ENCODE results near the gene ARPC2.
A peak's percentile ranks its signal among the peaks of the same experiment; 100 is the strongest.

ARPC2 gene

DNA sequence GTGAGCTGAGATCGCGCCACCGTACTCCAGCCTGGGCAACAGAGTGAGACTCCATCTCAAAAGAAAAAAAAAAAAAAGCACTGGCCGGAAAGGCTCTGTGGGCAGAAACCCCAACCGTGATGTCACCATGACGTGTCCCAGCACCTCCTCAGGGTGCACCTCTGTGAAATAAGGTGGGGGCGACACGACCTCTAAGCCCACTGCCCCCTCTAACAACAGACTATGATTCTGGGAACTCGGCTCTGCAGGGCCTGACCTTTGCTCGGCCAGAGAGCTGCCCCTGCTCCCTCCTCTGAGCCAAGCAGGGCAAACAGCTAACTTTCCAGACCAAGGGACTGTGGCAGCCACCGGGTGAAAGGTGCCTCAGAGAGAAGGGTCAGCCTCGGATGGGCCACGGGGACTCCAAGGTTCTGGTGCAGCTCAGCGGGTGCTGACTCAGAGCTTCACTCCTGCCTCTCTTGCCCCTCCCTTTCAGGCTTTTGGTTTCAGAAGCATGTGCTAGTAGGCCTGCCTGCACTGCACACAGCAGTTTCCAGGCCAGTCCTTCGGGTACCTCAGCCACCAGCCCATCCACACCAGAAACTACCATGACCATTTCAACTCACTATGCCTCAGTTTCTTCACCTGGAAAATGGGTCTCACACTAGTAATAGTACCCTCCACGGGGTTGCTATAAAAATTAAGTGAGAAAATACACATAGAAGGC, 67.3 kb downstream of the ARPC2 start:
- DNase-seq (ENCODE audit: extremely low spot score) = no peak
- TF ChIP-seq SP1 (IDR thresholded peaks at IDR 0.05) (no peak), FOXA1 (IDR thresholded peaks at IDR 0.05) (no peak), FOXK2 (IDR thresholded peaks at IDR 0.05) (no peak), HDGF (IDR thresholded peaks at IDR 0.05; ENCODE audit: borderline replicate concordance) (no peak), FOXM1 (IDR thresholded peaks at IDR 0.05; ENCODE audit: borderline replicate concordance) (no peak), ZNF384 (IDR thresholded peaks at IDR 0.05) (no peak), BHLHE40 (IDR thresholded peaks at IDR 0.05; ENCODE audit: borderline replicate concordance) (no peak), TARDBP (IDR thresholded peaks at IDR 0.05) (no peak)
- TF ChIP-seq, protein P1, sequence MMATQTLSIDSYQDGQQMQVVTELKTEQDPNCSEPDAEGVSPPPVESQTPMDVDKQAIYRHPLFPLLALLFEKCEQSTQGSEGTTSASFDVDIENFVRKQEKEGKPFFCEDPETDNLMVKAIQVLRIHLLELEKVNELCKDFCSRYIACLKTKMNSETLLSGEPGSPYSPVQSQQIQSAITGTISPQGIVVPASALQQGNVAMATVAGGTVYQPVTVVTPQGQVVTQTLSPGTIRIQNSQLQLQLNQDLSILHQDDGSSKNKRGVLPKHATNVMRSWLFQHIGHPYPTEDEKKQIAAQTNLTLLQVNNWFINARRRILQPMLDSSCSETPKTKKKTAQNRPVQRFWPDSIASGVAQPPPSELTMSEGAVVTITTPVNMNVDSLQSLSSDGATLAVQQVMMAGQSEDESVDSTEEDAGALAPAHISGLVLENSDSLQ (IDR thresholded peaks at IDR 0.05) = no peak
- ChIA-PET POLR2A (no interaction called here), CTCF (no interaction called here)

DNA sequence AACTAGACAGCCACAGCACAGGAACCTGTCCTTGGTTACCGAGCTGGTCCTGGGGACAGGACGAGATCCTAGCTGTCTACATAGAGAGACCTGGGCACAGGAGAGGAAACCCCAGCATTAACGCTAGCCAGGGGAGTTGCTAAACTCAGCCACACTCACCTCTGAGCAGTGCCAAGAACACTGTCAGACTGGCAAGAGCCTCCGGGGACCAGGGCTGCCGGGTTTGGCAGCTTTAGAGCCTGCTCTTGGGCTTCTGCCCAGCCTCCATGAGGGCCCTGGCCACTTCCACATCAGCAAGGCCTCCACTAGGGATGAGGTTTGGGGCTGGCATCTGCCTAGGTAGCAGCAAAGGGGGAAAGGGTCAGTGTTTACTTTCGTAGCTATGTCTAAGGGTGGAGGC, 68.6 kb downstream of the ARPC2 start:
- no peak for TF ChIP-seq ZNF384 (IDR thresholded peaks at IDR 0.05)
- TF ChIP-seq FOXM1 (IDR thresholded peaks at IDR 0.05; ENCODE audit: borderline replicate concordance) = no peak
- TF ChIP-seq HDGF (IDR thresholded peaks at IDR 0.05; ENCODE audit: borderline replicate concordance) = no peak
- TF ChIP-seq SP1 (IDR thresholded peaks at IDR 0.05) = no peak
- no peak for TF ChIP-seq ARNT (IDR thresholded peaks at IDR 0.05)
- no peak for TF ChIP-seq FOXK2 (IDR thresholded peaks at IDR 0.05)
- TF ChIP-seq CTBP1 (IDR thresholded peaks at IDR 0.05; ENCODE audit: borderline replicate concordance) = no peak
- no peak for TF ChIP-seq L3MBTL2 (conservative IDR thresholded peaks at IDR 0.05)
- TF ChIP-seq ELF4 (IDR thresholded peaks at IDR 0.05) = no peak
- no peak for TF ChIP-seq LEF1 (IDR thresholded peaks at IDR 0.05; ENCODE audit: borderline replicate concordance)
- TF ChIP-seq TARDBP (IDR thresholded peaks at IDR 0.05) = no peak
- TF ChIP-seq, protein P1 (IDR thresholded peaks at IDR 0.05) = no peak
- TF ChIP-seq BHLHE40 (IDR thresholded peaks at IDR 0.05; ENCODE audit: borderline replicate concordance) = no peak
- no peak for TF ChIP-seq FOXA1 (IDR thresholded peaks at IDR 0.05)
- TF ChIP-seq NFRKB (IDR thresholded peaks at IDR 0.05) = no peak
- ChIA-PET POLR2A (interaction anchor here (1.4 to 2.8 kb wide), 3 partner anchors 11 to 15 kb away, joined by 4 to 22 read pairs (median 11); partner anchors contain the start of genes AAMP and PNKD), CTCF (interaction anchor here (2.7 kb wide), 1 partner anchor 13 kb away, joined by 23 read pairs; no protein-coding TSS in a partner anchor)
- no peak for DNase-seq (ENCODE audit: extremely low spot score)

DNA sequence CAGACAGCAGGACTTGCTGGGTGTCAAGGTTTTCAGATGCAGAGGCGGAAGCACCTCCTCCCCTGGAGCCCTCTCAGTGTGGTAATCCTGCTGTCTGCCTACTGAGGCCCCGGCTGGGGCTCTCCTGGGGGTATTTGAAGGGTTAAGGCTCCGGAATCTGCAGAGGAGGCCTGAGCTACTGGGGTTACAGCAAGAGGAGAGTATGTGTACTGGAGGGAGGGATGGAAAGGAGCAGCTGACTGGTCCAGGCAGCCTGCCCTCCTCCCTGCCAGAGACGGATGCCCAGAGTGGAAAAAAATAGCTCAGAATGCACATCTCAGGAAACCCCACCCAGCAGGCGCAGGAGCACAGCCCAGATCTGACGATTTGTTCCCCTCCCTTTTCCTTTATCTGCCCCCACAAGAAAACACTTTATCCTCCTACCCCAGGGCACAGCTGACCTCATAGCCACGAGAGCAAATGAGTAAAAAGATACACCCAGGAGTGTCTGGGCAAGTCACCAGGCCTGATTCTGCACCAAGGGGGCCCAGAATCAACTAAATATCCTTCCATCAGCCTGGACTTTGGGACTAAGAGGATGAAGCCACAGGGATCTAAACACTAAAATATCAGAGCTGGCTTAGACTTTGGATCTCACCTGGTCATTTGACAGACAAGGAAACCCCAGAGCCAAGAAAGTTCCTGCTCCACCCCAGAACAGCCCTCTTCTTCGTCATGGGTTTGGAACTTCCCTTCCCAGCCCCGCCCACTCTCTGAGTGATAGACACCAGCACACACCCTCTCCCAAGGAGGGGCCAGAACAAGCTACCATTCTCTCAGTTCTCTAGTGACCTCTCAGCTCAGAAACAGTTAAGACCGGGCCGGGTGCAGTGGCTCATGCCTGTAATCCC, 69.8 kb downstream of the ARPC2 start:
- ChIA-PET POLR2A (interaction anchor here (0.7 to 2.8 kb wide), 8 partner anchors 12 to 373 kb away, joined by 3 to 22 read pairs (median 4); partner anchors contain the start of genes AAMP, BCS1L, CATIP and PNKD), CTCF (interaction anchor here (0.6 to 2.7 kb wide), 4 partner anchors 9 to 110 kb away, joined by 3 to 23 read pairs (median 4); no protein-coding TSS in a partner anchor)
- no peak for TF ChIP-seq SUZ12 (IDR thresholded peaks at IDR 0.05)
- TF ChIP-seq, protein P1 (IDR thresholded peaks at IDR 0.05) = peak; percentile 81
- peak; percentile 43 for DNase-seq (ENCODE audit: extremely low spot score)

DNA sequence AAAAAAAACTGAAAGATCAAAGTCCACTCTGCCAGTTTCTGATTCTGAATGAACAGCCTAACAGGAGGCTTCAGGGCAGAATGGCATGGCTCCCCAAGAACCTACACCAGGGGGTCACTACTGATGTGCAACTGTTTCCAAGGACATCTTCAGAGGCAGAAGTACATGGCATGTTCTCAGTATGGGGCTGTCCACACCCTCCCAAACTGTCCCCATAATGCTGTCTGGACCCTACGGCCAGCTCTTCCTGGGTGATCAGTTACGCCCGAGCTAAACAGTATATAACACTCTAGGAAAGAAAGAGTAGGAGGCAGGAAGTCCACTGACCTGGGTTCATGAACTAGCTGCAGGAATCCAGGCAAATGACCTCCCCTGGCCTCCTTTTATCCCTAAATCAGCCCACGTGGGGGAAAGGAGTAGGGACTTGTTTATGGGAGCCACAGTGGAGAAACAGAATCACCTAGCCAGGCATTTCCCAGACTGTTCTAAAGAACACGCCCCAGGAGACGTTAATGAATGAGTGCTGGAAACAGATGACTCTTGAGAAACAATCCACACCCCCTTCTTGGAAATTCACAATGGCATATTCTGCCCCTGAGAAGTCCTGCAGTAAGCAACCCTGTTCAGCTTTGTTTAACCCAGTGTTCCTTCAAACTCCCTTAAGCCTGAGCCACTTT, 72.8 kb downstream of the ARPC2 start:
- no peak for DNase-seq (ENCODE audit: extremely low spot score)
- TF ChIP-seq SP1 (IDR thresholded peaks at IDR 0.05) = no peak
- no peak for TF ChIP-seq ARNT (IDR thresholded peaks at IDR 0.05)
- no peak for TF ChIP-seq CTBP1 (IDR thresholded peaks at IDR 0.05; ENCODE audit: borderline replicate concordance)
- no peak for TF ChIP-seq FOXK2 (IDR thresholded peaks at IDR 0.05)
- no peak for TF ChIP-seq SUZ12 (IDR thresholded peaks at IDR 0.05)
- no peak for TF ChIP-seq FOXM1 (IDR thresholded peaks at IDR 0.05; ENCODE audit: borderline replicate concordance)
- no peak for TF ChIP-seq ELF4 (IDR thresholded peaks at IDR 0.05)
- no peak for TF ChIP-seq FOXA1 (IDR thresholded peaks at IDR 0.05)
- no peak for TF ChIP-seq NFRKB (IDR thresholded peaks at IDR 0.05)
- TF ChIP-seq BHLHE40 (IDR thresholded peaks at IDR 0.05; ENCODE audit: borderline replicate concordance) = no peak
- TF ChIP-seq L3MBTL2 (conservative IDR thresholded peaks at IDR 0.05) = no peak
- TF ChIP-seq HDGF (IDR thresholded peaks at IDR 0.05; ENCODE audit: borderline replicate concordance) = no peak
- POLR2A ChIA-PET = interaction anchor here (1.0 to 1.4 kb wide), 2 partner anchors 14 to 19 kb away, joined by 3 to 4 read pairs; partner anchors contain the start of genes AAMP and PNKD
- CTCF ChIA-PET = interaction anchor here (0.6 to 4.3 kb wide), 2 partner anchors 18 to 23 kb away, joined by 6 to 30 read pairs; partner anchors contain the start of genes AAMP and PNKD

All from HEK293T (cell line).